ENCODE measurements around the gene WDR72. TPM values are rescaled to one million over a fixed set of nuclear protein-coding genes. Genes with fewer than 3 reads are reported as not detected.
A peak's percentile ranks its signal among the peaks of the same experiment; 100 is the strongest.

Gene WDR72
- total RNA-seq, 4 donors from 2014 or later = not detected

DNA sequence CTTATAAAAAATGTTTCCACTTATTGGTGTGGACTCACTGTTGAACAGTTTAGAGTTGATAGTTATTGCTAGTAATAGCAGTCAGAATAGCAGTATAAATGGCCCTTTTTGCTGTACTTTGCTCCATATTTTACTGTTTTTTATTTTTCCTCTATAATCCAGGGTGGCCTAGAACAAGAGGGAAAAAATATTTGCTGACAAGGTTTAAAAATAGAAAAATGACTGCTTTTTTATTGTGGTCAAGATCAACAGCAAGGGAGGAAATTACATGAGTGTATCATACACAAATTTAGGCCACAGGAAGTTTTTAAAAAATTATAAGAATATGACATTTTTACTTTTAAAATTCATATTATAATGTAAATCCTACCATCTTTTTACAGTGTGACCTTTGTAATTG lies 269.1 kb downstream of the WDR72 start:
- ATAC-seq (ENCODE audit: low FRiP score) = no peak
- DNase-seq (ENCODE audit: low spot score) = no peak
- TF ChIP-seq, protein P1, sequence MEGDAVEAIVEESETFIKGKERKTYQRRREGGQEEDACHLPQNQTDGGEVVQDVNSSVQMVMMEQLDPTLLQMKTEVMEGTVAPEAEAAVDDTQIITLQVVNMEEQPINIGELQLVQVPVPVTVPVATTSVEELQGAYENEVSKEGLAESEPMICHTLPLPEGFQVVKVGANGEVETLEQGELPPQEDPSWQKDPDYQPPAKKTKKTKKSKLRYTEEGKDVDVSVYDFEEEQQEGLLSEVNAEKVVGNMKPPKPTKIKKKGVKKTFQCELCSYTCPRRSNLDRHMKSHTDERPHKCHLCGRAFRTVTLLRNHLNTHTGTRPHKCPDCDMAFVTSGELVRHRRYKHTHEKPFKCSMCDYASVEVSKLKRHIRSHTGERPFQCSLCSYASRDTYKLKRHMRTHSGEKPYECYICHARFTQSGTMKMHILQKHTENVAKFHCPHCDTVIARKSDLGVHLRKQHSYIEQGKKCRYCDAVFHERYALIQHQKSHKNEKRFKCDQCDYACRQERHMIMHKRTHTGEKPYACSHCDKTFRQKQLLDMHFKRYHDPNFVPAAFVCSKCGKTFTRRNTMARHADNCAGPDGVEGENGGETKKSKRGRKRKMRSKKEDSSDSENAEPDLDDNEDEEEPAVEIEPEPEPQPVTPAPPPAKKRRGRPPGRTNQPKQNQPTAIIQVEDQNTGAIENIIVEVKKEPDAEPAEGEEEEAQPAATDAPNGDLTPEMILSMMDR (IDR thresholded peaks at IDR 0.05) = no peak

DNA sequence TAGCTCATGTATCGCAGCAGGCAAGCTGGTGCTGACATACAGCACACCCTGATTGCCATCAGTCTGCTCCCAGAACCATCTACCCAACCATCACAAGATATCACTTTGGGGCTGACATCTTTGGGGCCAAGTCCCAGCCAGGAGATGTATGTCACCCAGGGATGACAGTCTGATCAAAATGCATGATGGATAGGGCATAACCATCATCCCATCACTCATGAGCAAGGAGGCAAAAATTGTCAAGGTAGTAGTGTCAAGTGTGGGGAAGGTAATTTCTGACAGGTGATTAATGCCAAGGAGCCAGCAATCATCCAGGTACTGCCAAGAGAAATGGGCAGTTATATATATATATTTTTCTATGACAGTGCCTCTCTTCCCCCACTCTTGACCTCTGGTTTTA lies 277.4 kb downstream of the WDR72 start:
- ATAC-seq (ENCODE audit: low FRiP score) = no peak
- TF ChIP-seq, protein P1 (IDR thresholded peaks at IDR 0.05) = no peak
- DNase-seq (ENCODE audit: low spot score) = no peak

DNA sequence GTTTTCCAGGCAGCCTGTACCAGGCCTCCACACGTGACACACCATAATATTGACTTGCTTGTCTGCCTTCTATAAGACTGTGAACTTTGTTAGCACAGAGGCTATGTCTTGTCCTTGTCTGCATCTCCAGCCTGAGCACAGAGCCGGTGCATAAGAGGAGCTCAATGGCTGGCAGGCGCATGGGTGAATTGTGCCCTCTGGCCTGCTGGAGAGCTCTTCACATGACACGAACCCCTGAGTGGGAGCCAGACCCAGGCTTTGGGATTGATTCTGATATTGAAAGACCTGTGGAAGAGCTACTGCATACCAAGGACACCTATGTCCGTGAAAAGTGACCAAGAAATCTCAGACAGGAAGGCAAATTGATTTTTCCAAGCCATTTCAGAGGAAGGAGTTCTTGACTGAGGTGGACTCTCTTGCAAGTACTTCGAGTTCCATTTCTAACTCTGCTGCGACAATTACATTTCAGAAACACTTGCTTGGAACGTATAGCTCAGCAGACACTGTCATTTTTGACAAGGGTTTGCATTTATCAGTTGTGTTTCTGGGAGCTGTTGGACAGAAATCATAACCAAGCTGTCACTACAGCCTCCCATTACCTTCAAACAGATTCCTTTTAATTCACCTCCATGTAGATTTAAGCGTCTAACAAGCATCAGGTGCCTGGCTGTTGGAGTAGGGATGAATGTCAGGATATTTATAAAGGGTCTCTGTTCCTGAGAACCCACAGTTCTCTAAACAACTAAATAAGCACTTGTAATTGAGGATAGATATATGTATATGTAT lies 281.3 kb downstream of the WDR72 start:
- DNase-seq (ENCODE audit: low spot score) (no peak), ATAC-seq (ENCODE audit: low FRiP score) (no peak)
- TF ChIP-seq, protein P1 (IDR thresholded peaks at IDR 0.05) = no peak

DNA sequence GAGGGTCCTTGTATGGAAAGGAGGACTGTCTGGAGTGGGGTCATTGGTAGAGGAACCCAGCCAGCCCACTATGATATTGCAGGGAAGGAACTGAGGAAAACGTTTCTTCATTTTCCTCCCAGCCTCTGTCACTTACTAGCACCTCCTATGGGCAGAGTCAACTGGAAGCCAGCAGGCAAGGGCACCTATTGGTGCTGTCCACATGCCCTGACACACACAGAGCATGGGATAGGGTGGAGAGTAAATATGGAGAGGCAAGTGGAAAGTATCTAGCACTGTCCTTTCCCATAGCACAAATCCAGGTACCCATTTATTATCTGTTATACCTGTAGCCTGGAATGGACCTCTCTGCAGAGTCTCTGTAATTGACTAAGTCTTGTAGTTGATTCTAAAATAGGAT lies 285.6 kb downstream of the WDR72 start:
- no peak for ATAC-seq (ENCODE audit: low FRiP score)
- DNase-seq (ENCODE audit: low spot score) = no peak
- TF ChIP-seq, protein P1 (IDR thresholded peaks at IDR 0.05) = no peak

DNA sequence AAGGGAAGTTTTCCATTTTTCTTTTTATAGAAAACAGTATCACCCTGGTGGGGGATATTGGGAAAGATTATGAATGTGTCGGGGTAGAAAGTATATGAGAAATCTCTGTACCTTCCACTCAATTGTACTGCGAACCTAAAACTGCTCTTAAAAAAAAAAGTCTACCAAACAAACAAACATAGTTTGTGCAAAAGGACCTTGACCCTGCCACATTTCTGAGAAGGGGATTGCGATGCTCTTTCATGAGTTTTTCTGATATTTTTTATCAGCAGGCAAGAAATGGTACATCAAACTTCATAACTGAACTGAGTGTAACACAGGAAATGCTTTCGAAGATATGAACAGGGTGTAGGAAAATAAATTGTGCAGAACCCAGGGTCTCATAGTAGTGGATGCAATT lies 286.0 kb downstream of the WDR72 start:
- TF ChIP-seq, protein P1 (IDR thresholded peaks at IDR 0.05) = no peak
- ATAC-seq (ENCODE audit: low FRiP score) (no peak), DNase-seq (ENCODE audit: low spot score) (no peak)

DNA sequence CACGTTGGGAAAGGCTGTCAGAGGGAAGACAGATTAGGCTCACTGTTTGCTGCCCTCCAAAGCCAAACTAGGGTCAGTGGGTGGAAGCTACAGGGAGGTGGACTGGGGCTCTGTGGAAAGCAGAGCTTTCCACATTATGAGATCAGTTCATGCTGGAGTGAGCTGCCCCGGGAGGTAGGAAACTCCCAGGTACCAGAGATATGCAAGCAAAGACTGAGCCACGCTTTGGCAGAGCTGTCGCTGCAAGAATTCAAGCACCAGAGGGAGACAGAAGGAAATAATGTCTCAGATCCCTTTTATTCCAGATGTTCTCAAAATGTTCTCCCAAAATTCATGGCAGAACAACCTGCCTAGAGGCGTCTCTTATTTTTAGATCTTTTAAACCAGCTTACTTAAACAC lies 286.6 kb downstream of the WDR72 start:
- peak; percentile 69 for ATAC-seq (ENCODE audit: low FRiP score)
- TF ChIP-seq, protein P1 (IDR thresholded peaks at IDR 0.05) = no peak
- no peak for DNase-seq (ENCODE audit: low spot score)

DNA sequence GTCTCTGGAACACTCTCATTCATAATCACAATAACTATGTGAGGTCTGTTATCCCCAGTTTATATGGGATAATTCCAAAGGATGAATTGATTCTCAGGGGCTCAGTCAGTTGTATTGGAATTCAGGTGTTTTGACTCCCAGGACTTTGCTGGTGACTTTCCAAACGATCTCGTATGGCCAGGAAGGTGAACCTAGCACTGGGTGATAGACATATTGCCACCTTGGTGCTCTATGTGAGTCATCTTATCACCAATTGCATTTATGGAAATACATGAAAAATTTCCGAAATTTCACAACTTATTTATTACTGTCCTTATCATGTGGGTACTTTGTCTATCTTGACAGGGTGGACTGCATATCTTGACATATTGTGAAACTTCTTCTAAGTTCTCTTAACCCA lies 287.3 kb downstream of the WDR72 start:
- DNase-seq (ENCODE audit: low spot score) = no peak
- TF ChIP-seq, protein P1 (IDR thresholded peaks at IDR 0.05) = no peak
- ATAC-seq (ENCODE audit: low FRiP score) = peak; percentile 42

Data from omental fat pad (tissue), 4 donors.